GM21381 (cell line): ENCODE measurements around the gene ANKRD1.

ENCODE experiments used
- ATAC-seq: cut with Tn5 transposase; IDR thresholded peaks from one replicate; pipeline ENCODE4 v1.9.1; 2021; ENCODE audit warnings: mild to moderate bottlenecking, moderate library complexity; ENCODE audit not compliant: unreplicated experiment

Gene ANKRD1

GRCh38 chr10:90936276-90936659 is 15.4 kb upstream of the ANKRD1 start:
- no peak for ATAC-seq

GRCh38 chr10:90935581-90936275 is 14.8 kb upstream of the ANKRD1 start:
- ATAC-seq = no peak

- no peak for ATAC-seq
Observed at GRCh38 chr10:90930971-90931871, 10.3 kb upstream of the ANKRD1 start.

GRCh38 chr10:90930070-90930837 is 9.4 kb upstream of the ANKRD1 start:
- no peak for ATAC-seq

- ATAC-seq = no peak
Observed at GRCh38 chr10:90929179-90929578, 8.3 kb upstream of the ANKRD1 start.

- no peak for ATAC-seq
Observed at GRCh38 chr10:90927293-90927692, 6.4 kb upstream of the ANKRD1 start.

- no peak for ATAC-seq
Observed at GRCh38 chr10:90925079-90926029, 4.5 kb upstream of the ANKRD1 start.

- ATAC-seq = no peak
Observed at GRCh38 chr10:90924552-90924951, 3.7 kb upstream of the ANKRD1 start.

GRCh38 chr10:90923111-90923731 is 2.3 kb upstream of the ANKRD1 start:
- ATAC-seq = no peak

- no peak for ATAC-seq
Observed at GRCh38 chr10:90921906-90922305, 1.0 kb upstream of the ANKRD1 start.

GRCh38 chr10:90919683-90920574 is 958 bp downstream of the ANKRD1 start:
- no peak for ATAC-seq

GRCh38 chr10:90917968-90918318 is 2.9 kb downstream of the ANKRD1 start:
- ATAC-seq = no peak

- no peak for ATAC-seq
Observed at GRCh38 chr10:90917238-90917967, 3.5 kb downstream of the ANKRD1 start.

GRCh38 chr10:90916392-90917237 is 4.3 kb downstream of the ANKRD1 start:
- no peak for ATAC-seq

GRCh38 chr10:90915766-90916075 is 5.2 kb downstream of the ANKRD1 start:
- no peak for ATAC-seq

- no peak for ATAC-seq
Observed at GRCh38 chr10:90914992-90915765, 5.7 kb downstream of the ANKRD1 start.
